ENCODE data around the gene TMEM131L.

Gene TMEM131L

DNA sequence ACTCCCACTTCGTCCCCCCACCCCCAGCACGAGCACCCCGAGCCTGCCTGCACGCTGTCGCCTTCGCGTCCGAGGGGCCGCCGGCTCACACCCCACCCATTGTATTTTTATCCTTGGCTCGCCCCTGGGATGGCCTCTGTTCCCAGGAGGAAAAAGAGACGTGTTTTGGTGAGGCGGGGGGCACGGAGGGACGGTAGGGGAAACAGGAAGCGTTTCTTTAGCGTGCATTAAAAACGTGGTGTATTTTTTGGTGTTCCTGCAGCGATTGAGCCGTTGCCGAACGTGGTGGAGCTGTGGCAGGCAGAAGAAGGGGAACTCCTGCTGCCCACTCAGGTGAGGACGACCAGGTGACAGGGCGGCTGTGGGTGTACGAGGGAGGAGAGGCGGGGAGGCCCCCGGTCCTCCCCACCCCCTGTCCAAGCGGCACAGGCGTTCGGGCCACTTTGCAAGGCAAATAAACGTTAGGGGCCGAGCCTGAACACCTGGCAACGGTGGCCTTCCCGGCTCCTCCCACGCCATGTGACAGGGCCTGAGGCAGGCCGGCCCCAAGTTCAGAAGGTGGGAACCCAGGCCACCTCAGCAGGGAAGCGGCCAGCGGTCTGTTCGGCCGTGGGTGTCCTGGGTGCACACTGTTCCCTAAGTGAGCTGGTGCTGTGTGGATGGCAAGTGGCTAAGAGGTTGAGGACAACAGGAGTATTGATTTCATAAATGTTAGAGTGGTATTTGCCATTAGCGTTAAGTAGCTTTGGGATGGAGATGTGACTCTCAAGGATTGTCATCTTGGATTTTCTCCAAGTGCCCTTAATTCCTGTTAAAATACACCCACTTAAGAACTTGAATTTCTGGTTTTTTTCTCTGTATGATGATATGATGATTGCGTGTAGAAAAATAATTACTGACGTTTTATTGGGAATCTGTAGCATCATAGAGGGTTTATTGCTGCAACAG, 1.1 kb downstream of the TMEM131L start:
- H3K9me2 ChIP-seq (replicated peaks; ENCODE audit: insufficient read depth, low read length): no peaks in the 10 kb centered on the region
- peak overlapping the region; percentile 20; the same call in 1 of the 2 replicates for H3K27ac ChIP-seq (ENCODE audit: low read length)
- peak overlapping the region; percentile 96 for H3K4me3 ChIP-seq (ENCODE audit: low read length)
- H3K79me2 ChIP-seq (ENCODE audit: low read length): peaks cover 5% of the 10 kb centered on the region; the same call in 1 of the 2 replicates
- peak overlapping the region; percentile 64 for H3K9ac ChIP-seq (ENCODE audit: low read length)
- H3K4me2 ChIP-seq (ENCODE audit: low read depth, low read length): peak overlapping the region; percentile 97
- H3F3A ChIP-seq (ENCODE audit: insufficient read depth, low read length): peaks cover 25% of the 10 kb centered on the region
- peaks cover 22% of the 10 kb centered on the region for H3K4me1 ChIP-seq (ENCODE audit: low read length)
- H3K27me3 ChIP-seq (replicated peaks; ENCODE audit: insufficient read depth, low read length): peaks cover 21% of the 10 kb centered on the region
- TF ChIP-seq EZH2 (optimal IDR thresholded peaks at IDR 0.05; ENCODE audit: low read depth, low read length) (no peak), EZH2phosphoT487 (IDR thresholded peaks at IDR 0.05; ENCODE audit: low read length) (no peak)
- TF ChIP-seq, protein P1, sequence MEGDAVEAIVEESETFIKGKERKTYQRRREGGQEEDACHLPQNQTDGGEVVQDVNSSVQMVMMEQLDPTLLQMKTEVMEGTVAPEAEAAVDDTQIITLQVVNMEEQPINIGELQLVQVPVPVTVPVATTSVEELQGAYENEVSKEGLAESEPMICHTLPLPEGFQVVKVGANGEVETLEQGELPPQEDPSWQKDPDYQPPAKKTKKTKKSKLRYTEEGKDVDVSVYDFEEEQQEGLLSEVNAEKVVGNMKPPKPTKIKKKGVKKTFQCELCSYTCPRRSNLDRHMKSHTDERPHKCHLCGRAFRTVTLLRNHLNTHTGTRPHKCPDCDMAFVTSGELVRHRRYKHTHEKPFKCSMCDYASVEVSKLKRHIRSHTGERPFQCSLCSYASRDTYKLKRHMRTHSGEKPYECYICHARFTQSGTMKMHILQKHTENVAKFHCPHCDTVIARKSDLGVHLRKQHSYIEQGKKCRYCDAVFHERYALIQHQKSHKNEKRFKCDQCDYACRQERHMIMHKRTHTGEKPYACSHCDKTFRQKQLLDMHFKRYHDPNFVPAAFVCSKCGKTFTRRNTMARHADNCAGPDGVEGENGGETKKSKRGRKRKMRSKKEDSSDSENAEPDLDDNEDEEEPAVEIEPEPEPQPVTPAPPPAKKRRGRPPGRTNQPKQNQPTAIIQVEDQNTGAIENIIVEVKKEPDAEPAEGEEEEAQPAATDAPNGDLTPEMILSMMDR (IDR thresholded peaks at IDR 0.05; ENCODE audit: low read length): no peak
- no peaks in the 10 kb centered on the region for H3K9me3 ChIP-seq (replicated peaks; ENCODE audit: insufficient read depth, low read length)
- H2AFZ ChIP-seq (ENCODE audit: low read length): peak overlapping the region; percentile 99
- no peaks in the 10 kb centered on the region for H3K36me3 ChIP-seq (replicated peaks; ENCODE audit: insufficient read depth, low read length)
- peak; percentile 95 for DNase-seq
- no peaks in the 10 kb centered on the region for H4K20me1 ChIP-seq (ENCODE audit: insufficient read depth, low read length)

DNA sequence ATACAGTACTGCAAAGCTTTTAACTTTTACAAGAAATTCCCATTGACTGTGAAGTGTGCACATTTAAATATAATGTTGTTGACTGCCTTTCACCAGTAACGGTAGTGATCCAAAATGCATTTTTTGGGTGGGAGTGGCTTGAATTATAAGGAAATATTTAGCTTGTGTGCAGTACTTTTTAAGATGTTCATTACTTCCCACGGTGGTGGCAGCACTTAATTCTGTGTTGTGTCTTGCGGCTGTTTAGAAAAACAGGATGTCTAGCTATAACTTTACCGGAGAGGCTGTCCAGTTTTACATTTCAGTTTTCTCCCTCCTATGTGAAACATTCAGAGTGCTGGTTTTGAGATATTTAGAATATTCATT, 1.7 kb downstream of the TMEM131L start:
- Histone ChIP-seq H3K4me3 (ENCODE audit: low read length) (peak overlapping the region; percentile 96; the same call in 1 of the 2 replicates), H3K4me1 (ENCODE audit: low read length) (peaks cover 22% of the 10 kb centered on the region), H3K4me2 (ENCODE audit: low read depth, low read length) (peak overlapping the region; percentile 97), H3K9ac (ENCODE audit: low read length) (no peak overlapping the region), H3K9me2 (replicated peaks; ENCODE audit: insufficient read depth, low read length) (no peaks in the 10 kb centered on the region), H4K20me1 (ENCODE audit: insufficient read depth, low read length) (no peaks in the 10 kb centered on the region), H3K36me3 (replicated peaks; ENCODE audit: insufficient read depth, low read length) (no peaks in the 10 kb centered on the region), H3K9me3 (replicated peaks; ENCODE audit: insufficient read depth, low read length) (no peaks in the 10 kb centered on the region), H3K79me2 (ENCODE audit: low read length) (peaks cover 5% of the 10 kb centered on the region; the same call in 1 of the 2 replicates), H3K27me3 (replicated peaks; ENCODE audit: insufficient read depth, low read length) (peaks cover 21% of the 10 kb centered on the region), H2AFZ (ENCODE audit: low read length) (peak overlapping the region; percentile 99), H3F3A (ENCODE audit: insufficient read depth, low read length) (peaks cover 25% of the 10 kb centered on the region), H3K27ac (ENCODE audit: low read length) (no peak overlapping the region)
- no peak for TF ChIP-seq EZH2 (optimal IDR thresholded peaks at IDR 0.05; ENCODE audit: low read depth, low read length)
- no peak for TF ChIP-seq EZH2phosphoT487 (IDR thresholded peaks at IDR 0.05; ENCODE audit: low read length)
- TF ChIP-seq, protein P1 (IDR thresholded peaks at IDR 0.05; ENCODE audit: low read length): no peak
- DNase-seq: no peak

DNA sequence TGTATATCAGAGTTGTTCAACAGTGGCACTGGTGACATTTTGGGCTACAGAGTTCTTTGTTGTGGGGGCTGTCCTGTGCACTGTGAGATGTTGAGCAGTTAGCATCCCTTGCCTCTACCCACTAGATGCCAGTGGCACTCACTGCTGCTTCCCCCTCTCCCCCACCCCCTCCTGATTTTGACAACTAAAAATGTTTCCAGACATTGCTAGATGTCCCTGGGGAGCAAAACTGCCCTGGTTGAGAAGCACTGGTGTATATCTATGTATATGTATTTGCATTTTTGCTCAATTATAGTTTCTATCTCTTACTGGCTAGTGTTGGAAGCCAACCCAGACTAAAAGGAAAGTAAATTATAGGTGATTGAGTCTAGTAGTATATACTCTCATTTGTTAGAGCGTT, 2.4 kb downstream of the TMEM131L start:
- peak overlapping the region; percentile 47 for H3K4me2 ChIP-seq (ENCODE audit: low read depth, low read length)
- H3K36me3 ChIP-seq (replicated peaks; ENCODE audit: insufficient read depth, low read length): no peaks in the 10 kb centered on the region
- H3K27ac ChIP-seq (ENCODE audit: low read length): no peak overlapping the region
- H3F3A ChIP-seq (ENCODE audit: insufficient read depth, low read length): peaks cover 25% of the 10 kb centered on the region
- peaks cover 22% of the 10 kb centered on the region for H3K4me1 ChIP-seq (ENCODE audit: low read length)
- DNase-seq: no peak
- no peaks in the 10 kb centered on the region for H3K9me3 ChIP-seq (replicated peaks; ENCODE audit: insufficient read depth, low read length)
- TF ChIP-seq EZH2phosphoT487 (IDR thresholded peaks at IDR 0.05; ENCODE audit: low read length) (no peak), EZH2 (optimal IDR thresholded peaks at IDR 0.05; ENCODE audit: low read depth, low read length) (no peak)
- TF ChIP-seq, protein P1 (IDR thresholded peaks at IDR 0.05; ENCODE audit: low read length): no peak
- no peak overlapping the region for H3K9ac ChIP-seq (ENCODE audit: low read length)
- no peak overlapping the region; the same call in 1 of the 2 replicates for H3K4me3 ChIP-seq (ENCODE audit: low read length)
- H3K9me2 ChIP-seq (replicated peaks; ENCODE audit: insufficient read depth, low read length): no peaks in the 10 kb centered on the region
- peaks cover 5% of the 10 kb centered on the region; the same call in 1 of the 2 replicates for H3K79me2 ChIP-seq (ENCODE audit: low read length)
- no peak overlapping the region for H2AFZ ChIP-seq (ENCODE audit: low read length)
- no peaks in the 10 kb centered on the region for H4K20me1 ChIP-seq (ENCODE audit: insufficient read depth, low read length)
- peaks cover 21% of the 10 kb centered on the region for H3K27me3 ChIP-seq (replicated peaks; ENCODE audit: insufficient read depth, low read length)
